ENCODE results near the gene MYO1E.
A peak's percentile ranks its signal among the peaks of the same experiment; 100 is the strongest.

DNA sequence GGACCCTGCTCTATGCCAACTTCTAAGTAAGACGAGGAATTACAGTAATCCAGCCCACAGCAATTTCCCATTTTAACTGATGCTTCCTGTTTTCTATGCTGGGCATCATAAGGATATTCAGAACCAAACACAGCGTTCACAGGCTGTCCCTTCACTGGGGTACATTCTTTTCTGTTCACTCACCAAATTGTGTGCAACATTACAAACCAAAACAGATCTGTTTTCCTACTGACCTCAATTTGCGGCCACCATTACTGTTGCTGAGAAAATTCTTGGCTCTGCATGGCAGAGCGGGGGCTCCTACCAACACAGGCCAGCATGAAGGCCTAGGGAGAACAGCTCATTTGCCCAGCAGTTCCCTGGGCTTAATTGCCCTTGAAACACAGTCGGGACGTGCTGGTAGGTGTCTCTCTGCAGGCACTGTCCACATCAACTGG lies 76.5 kb downstream of the MYO1E start:
- TF ChIP-seq, protein P1, sequence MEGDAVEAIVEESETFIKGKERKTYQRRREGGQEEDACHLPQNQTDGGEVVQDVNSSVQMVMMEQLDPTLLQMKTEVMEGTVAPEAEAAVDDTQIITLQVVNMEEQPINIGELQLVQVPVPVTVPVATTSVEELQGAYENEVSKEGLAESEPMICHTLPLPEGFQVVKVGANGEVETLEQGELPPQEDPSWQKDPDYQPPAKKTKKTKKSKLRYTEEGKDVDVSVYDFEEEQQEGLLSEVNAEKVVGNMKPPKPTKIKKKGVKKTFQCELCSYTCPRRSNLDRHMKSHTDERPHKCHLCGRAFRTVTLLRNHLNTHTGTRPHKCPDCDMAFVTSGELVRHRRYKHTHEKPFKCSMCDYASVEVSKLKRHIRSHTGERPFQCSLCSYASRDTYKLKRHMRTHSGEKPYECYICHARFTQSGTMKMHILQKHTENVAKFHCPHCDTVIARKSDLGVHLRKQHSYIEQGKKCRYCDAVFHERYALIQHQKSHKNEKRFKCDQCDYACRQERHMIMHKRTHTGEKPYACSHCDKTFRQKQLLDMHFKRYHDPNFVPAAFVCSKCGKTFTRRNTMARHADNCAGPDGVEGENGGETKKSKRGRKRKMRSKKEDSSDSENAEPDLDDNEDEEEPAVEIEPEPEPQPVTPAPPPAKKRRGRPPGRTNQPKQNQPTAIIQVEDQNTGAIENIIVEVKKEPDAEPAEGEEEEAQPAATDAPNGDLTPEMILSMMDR (IDR thresholded peaks at IDR 0.05), result no peak
- TF ChIP-seq POLR2AphosphoS5 (IDR thresholded peaks at IDR 0.05), result peak; percentile 72
- no peak for TF ChIP-seq POLR2A (IDR thresholded peaks at IDR 0.05)
- no peak for TF ChIP-seq EP300 (IDR thresholded peaks at IDR 0.05)

All from gastroesophageal sphincter (tissue), 3 donors.